Measurements from ENCODE around the gene GARNL3.

The GARNL3 gene

DNA sequence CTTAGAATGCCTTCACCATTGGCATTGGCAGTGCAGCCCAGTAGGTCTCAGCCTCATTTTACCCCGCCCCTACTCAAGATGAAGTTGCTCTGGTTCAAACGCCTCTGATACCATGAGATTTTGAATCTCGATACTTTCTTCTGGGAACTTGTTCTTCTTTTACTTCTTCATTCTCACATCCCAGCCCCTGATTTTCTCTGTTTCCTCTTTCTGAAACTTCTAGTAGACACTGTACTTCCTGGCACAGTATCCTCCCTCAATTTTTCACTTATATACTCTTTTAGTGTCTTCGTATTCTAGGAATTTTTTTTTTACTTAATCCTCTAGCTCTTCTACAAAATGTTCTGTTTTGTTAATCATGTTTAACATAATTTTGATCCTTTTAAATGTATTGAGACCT, 146.5 kb downstream of the GARNL3 start:
- no peak for DNase-seq

DNA sequence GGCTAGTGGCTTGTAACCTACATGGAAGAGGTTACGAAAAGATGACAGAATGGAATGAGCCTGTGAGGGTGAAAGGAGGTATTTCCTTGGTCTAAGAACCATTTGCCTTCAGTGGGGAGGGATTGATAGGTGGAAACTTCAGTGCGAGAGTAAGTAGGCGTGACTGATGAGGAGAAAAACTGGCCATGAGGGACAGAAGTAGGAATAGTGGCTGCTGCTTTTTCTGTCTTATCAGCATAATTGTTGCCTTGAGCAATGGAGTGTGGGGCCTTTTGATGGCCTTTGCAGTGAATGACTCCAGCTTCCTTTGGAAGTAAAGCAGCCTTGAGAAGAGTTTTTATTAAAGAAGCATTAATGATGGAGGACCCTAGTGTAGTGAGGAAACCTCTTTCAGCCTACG, 150.6 kb downstream of the GARNL3 start:
- DNase-seq = no peak

DNA sequence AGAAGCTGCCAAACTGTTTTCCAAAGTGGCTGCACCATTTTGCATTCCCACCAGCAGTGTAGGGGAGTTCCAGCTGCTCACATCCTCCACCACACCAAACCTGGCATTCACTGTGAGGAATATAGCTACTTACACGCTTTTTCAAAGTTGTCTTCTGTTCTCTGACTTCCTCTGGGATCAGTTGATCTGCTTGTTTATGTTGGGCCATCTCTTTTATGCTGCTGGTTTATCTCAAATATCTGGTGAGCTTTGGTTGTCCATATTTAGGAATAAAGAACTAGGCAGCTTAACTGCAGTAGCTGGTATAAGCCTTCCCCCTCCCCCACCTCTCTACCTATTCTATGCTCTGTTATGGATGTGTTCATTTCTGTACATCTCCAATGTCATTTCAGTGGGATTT, 151.1 kb downstream of the GARNL3 start:
- DNase-seq = no peak

DNA sequence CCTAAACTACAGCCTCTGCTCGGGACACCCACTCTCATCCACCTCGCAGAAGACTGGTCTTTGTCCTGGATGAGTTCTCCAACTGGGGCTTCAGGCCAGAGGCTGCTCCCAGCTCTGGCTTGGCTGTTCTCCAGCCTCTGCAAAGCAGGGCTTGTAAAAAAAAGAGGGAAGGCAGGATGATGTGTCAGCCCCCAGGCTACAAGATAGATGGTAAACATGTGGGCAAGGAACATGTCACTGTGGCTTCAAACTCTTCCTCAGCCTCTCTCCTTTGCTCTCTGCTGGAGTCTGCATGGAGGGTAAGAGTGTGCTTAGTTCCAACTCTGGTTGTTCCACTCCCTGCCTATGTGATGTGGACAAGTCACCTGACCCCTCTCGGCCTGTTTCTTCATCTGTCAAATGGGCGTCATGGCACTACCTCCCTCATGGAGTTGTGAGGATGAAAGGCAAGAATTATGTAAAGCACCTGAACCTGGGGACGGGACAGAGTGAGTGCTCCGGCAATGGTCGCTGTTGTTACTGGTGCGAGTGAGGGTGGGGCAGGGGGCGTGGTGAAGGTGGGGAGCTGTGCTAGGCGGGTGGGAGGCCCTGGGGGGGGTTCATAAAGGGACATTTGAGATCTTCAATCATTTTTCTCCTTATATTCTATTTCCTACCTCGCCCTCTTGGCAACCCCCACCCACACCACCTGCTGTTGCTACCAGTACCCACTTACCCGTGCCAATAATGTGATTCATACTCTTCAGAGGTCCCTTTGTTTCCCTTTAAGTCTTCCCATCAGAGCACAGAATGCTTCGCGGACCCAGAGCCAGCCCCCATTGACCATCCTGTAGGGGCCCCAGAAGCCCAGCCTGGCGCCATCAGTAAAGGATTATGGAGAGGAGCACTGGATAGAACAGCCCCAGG, 152.8 kb downstream of the GARNL3 start:
- DNase-seq = no peak

DNA sequence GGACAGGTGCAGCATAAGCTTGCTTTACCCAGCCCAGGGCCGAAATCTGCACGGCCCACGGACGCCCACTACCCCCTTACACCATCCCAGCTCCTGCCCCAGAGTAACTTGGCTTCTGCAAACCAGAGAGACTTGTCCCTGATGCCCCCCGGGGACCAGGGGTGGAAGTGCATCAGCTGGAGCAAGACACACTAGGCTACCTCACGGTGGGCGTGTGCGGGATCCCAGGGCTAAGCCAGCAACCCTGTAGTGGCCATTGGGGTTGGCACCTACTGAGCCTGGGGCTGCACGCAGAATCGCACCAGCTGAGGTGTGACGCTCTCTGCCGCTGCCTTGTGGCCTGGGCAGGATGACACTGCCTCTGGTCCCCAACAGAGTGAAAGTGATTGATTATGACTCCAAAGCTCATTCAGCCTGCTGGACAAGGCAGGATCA, 153.5 kb downstream of the GARNL3 start:
- DNase-seq = no peak

DNA sequence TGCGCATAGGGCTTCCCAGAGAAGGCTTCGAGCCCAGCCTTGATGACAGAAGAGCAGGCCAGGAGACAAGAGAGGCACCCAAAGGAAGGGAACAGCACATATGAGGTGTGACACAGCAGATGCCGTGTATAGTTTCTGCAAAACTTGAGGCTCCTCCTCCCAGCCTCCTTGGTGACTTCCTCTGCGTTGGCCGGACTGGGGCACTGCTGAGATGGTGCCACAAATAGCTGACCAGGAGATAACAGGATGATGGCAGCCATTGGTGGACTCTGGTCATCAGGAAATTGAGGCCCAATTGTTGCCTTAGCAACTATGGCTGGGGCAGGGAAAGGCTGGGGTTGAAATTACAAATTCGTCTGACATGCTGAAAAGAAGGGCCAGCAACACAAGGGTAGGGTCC, 154.8 kb downstream of the GARNL3 start:
- DNase-seq = no peak

DNA sequence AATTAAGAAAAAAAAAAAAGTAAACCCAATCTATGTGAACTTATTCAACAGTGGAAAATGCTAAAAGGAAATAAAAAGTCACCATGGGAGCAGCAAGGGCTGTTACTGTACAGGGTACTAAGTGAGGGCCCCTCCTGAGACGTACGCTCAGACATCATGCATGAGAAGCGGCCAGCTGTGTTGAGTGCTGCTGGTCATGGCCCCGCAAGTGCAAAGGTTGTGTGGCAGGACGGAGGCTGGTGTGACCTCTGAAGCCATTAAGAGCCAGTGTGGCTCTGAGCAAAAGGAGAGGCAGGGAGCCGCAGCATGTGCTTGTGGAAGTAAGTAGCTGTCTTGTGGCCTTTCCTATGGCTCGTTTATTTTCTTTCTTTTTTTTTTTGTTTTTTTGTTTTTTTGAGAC, 156.5 kb downstream of the GARNL3 start:
- DNase-seq = no peak

DNA sequence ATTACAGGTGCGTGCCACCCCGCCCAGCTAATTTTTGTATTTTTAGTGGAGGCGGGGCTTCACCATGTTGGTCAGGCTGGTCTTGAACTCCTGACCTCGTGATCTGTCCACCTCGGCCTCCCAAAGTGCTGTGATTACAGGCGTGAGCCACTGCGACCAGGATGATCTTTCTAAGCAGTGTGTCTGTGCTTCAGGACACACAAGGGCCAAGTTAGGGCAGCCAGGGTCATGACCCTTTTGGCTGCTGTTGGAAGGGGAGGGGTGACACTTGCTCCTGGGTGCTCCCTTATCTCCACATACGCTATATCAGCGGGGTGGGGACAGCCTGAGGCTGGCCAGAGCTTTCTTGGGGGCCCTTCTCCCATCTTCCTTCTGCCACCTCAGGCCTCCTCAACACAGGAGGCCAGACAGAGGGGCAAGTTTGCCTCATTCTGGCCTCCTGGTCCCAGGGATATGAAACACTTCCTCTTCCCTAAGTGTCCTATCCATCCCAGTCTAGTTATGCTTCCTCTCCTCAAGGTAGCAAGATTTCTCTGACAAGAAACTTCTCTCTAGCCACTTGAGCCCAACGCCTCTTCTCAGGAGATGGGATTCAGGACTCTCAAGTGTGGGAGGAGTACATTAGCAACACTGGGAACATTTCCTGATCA, 157.7 kb downstream of the GARNL3 start:
- DNase-seq = no peak

DNA sequence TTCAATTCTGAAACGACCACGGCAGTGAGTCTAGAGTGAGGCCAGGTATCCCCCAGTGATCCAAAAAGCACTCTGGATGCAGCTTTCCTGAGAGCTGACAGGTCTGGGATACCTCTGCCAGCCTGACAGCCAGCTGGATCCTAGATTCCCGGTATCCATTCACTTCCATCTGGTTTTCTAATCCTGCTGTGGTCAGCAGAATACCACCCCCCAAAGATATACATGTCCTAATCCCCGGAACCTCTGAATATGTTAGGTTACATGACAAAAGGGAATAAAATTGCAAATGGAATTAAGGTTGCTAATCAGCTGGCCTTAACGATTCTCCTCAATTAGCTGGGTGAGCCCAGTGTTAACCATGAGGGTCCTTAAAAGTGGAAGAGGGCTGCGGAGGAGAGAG, 158.2 kb downstream of the GARNL3 start:
- no peak for DNase-seq

DNA sequence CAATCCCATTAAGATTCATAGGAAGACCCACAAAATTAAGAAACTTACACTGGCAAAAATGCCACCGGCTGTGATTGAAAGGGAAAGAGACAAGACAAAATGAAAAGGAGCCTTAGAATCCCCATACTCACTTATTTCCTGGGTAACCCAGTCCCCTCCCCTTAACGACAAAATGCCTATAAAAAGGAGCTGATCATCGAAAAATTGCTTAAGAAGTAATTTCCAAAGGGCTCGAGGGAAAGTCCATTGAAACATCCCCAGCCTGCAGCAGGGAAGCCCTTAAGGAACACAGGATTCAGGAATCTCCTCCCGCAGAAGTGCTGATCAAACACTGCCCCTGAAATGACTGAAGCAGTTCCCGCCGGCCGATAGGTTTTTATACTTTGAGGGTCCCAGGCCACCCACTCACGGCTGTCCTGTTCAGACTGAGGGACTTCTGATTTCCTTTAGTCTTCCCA, 158.9 kb downstream of the GARNL3 start:
- DNase-seq = no peak

DNA sequence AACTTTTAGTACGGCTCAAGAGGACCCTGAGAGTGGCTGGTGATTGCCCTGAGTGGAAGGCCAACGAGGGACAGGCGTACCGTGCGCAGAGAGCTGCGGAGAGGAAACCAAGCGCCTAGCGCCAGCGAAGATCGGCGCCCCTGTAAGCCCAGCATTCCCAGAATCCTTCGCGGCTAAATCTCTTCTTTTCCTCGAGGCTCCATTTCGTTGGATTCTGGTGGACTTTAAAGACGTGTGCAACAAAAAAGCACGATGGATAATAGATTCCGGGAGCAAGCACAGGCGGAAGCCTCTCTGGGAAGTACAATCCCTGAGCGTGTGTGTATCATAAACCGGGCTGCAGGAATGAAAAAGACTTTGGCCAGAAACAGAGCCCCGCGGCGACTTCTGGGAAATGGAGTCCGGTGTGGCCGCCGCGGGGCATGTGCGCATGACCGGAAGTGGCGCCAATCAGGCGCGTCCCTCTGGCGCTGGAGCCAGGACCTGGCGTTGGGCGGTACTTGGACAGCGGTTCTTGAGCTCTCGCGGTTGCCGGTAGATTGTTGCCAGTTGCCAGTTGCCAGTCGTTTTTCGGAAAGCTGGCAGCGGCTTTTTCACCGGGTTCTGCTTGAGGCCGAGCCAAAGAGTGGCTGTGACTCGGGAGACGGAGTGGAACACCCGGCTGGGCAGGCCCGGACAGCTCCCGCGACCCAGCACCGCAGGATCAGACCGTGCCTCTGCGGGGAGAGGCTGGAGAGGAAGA, 159.5 kb downstream of the GARNL3 start, which contains the start of gene ZNF79:
ZNF79 (plus strand) TSS at position 449 of the 742 bp plus-strand sequence. CDS start 406 bp downstream, outside the sequence.
- DNase-seq = peak; percentile 91

DNA sequence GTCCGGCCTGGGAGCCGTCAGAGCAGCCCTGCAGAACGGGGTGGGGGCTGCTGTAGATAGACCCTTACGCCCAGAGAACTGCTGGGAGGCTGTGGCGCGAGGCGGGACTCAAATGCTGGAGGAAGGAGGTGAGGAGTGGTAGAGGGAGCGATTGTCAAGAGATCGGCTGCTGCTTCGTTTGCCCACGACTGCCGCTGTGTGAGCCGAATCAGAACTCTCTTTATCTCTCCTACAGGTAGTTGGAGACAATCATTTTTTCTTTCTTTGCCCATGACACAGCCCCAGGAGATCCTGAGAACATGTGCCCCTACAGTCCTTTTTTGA, 160.1 kb downstream of the GARNL3 start:
- no peak for DNase-seq

DNA sequence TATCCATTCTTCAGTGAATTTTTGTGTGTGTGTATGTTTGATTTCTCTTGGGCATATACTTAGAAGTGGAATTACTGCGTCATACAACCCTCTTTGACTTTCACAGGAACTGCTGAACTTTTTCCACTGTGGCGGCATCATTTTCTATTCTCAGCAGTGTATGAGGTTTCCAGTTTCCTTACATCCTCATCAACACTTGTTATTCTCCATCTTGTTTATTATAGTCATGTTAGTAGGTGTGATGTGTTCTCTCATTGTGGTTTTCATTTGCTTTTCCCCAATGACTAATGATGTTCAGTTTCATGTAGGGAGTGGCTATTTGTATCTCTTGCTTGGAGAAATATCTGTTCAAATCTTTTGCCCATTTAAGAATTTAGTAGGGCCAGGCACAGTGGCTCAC, 162.2 kb downstream of the GARNL3 start:
- DNase-seq = no peak

DNA sequence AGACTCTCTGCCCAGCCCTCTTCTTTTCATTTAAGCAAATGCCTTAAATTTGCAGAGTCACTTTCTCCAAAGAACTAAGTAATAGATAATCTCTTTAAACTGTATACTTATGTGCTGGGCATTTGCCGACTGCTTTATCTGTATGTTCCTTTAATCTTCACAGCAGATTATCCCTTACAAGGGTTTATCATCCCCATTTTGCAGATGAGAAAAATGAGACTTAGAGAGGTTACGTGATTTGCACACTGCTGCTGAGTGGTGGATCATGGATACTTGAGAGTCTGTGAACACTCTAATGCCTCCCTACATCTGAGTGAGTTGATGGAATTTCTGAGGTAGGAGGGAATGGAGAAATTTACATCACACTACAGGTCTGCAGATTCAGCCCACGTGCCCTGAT, 163.8 kb downstream of the GARNL3 start:
- no peak for DNase-seq

DNA sequence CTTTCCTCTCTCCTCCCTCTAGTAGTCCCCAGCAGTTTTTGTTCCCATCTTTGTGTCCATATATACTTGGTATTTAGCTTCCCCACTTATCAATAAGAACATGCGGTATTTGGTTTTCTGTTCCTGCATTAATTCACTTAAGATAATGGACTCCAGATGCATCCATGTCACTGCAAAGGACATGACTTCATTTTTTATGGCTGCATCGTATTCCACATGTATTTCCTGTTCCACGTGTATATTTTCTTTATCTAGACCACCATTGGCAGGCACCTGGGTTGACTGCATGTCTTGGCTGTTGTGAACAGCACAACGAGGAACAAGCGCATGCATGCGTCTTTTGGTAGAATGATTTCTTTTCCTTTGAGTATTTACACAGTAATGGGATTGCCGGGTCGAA, 165.8 kb downstream of the GARNL3 start:
- DNase-seq = no peak

DNA sequence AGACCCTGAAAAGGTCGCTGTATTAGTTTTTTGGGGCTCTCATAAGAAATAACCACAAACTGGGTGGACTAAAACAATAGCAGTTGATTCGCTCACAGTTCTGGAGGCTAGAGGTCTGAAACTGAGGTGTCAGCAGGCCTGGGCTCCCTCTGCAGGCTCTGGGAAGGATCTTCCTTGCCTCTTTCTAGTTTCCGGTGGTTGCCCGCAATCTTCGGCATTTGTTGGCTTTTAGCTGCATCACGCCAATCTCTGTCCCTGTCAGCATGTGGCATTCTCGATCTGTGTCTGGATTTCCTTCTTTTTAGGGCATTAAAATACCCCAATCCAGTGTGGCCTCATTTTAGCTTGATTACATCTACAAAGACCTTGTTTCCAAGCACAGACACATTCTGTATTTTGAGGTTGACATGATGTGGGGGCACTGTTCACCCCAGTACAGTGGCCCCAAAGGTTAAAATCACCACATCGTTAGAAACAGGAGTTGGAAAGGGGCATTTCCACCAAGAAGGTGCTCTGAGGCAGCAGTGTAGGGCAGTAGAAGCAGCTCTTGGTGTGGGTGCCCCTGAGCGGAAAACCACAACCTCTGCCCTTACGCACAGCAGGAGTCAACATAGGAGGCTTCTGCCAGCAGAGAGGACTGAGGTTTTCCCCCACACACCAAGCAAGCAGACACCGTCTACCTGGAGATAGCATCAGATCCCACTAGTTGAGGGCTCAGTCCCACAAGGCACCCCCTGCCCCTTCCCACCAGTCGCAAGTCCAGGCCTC, 173.1 kb downstream of the GARNL3 start:
- no peak for DNase-seq

DNA sequence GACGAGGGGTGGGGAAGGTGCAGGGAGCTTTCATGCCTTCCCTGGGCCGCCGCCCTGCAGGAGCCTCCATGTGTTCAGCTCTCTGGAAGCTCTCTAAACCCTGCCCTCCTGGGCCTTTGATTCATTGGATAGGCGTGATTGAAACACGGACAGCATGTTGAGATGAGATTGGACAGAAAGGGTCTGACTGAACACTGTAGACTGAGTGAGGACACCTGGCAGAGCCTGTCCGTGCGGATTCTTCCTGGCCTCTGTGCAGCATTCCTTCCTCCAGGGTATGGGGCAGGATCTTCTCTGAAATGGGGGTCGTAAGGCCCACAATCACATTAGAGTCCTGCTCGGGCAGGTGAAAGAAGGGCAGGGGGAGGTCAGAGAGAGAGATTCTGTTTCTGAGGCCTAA, 173.8 kb downstream of the GARNL3 start:
- no peak for DNase-seq
